ENCODE measurements around the gene PRPH. TPM values are rescaled to one million over a fixed set of nuclear protein-coding genes. Genes with fewer than 3 reads are reported as not detected.

PRPH gene
- polyA plus RNA-seq, 1 donor (not counting 4 experiments of a cell fraction or from before 2014, with no cell fraction given) = 0.05 TPM

GRCh38 chr12:49283541-49284429 lies 11.2 kb upstream of the PRPH start:
- Histone ChIP-seq H2AFZ (ENCODE audit: control insufficient read depth, low read length) (no peak overlapping the region), H3K9me1 (ENCODE audit: control insufficient read depth, extremely low read depth, insufficient read depth, low read length) (no peaks in the 10 kb centered on the region), H3K27me3 (ENCODE audit: control insufficient read depth, extremely low read depth, insufficient read depth, low read length) (no peaks in the 10 kb centered on the region), H3K4me2 (ENCODE audit: control insufficient read depth, extremely low read depth, insufficient read depth, low read depth, low read length) (no peak overlapping the region), H3K9ac (ENCODE audit: control insufficient read depth, extremely low read depth, insufficient read depth, low read length) (no peak overlapping the region), H3K79me2 (ENCODE audit: control insufficient read depth, insufficient read depth, low read length) (no peaks in the 10 kb centered on the region), H3K4me1 (ENCODE audit: control insufficient read depth, extremely low read depth, insufficient read depth, low read length) (peaks cover 8% of the 10 kb centered on the region), H4K20me1 (ENCODE audit: control insufficient read depth, extremely low read depth, insufficient read depth, low read length) (no peaks in the 10 kb centered on the region), H3K4me3 (ENCODE audit: control insufficient read depth in 2 of 3, extremely low read depth in 1 of 3, insufficient read depth in 2 of 3, low read depth in 1 of 3, low read length in 3 of 3) (no peak overlapping the region), H3K9me3 (ENCODE audit: control insufficient read depth, low read depth, low read length) (no peaks in the 10 kb centered on the region), H3K27ac (ENCODE audit: control insufficient read depth, insufficient read depth, low read length) (no peak overlapping the region), H3K36me3 (ENCODE audit: control insufficient read depth in 2 of 2, extremely low read depth in 1 of 2, insufficient read depth in 2 of 2, low read length in 2 of 2) (no peaks in the 10 kb centered on the region)
- dilution Hi-C loops (cut with MboI; ENCODE audit: extremely low pct_ligation_motif_present, low sequenced_read_pairs) = no loop called here
- TF ChIP-seq EZH2 (IDR thresholded peaks at IDR 0.05; ENCODE audit: low read length) (no peak), CTCF (optimal IDR thresholded peaks at IDR 0.05 in 1 of 3, IDR thresholded peaks at IDR 0.05 in 1 of 3, conservative IDR thresholded peaks at IDR 0.05 in 1 of 3; ENCODE audit: extremely low read depth in 1 of 3, insufficient read depth in 2 of 3, low read length in 3 of 3) (peak; percentile 10 to 24 (median 15))
- DNase-seq (ENCODE audit: low read depth, low spot score) (no peak), FAIRE-seq (no peak)

- no peak overlapping the region for H3K4me2 ChIP-seq (ENCODE audit: control insufficient read depth, extremely low read depth, insufficient read depth, low read depth, low read length)
- H3K36me3 ChIP-seq (ENCODE audit: control insufficient read depth in 2 of 2, extremely low read depth in 1 of 2, insufficient read depth in 2 of 2, low read length in 2 of 2) = no peaks in the 10 kb centered on the region
- no peak overlapping the region for H3K27ac ChIP-seq (ENCODE audit: control insufficient read depth, insufficient read depth, low read length)
- H3K27me3 ChIP-seq (ENCODE audit: control insufficient read depth, extremely low read depth, insufficient read depth, low read length) = no peaks in the 10 kb centered on the region
- H3K4me3 ChIP-seq (ENCODE audit: control insufficient read depth in 2 of 3, extremely low read depth in 1 of 3, insufficient read depth in 2 of 3, low read depth in 1 of 3, low read length in 3 of 3) = no peak overlapping the region
- FAIRE-seq (no peak), DNase-seq (ENCODE audit: low read depth, low spot score) (no peak)
- peaks cover 12% of the 10 kb centered on the region for H3K4me1 ChIP-seq (ENCODE audit: control insufficient read depth, extremely low read depth, insufficient read depth, low read length)
- H3K9me3 ChIP-seq (ENCODE audit: control insufficient read depth, low read depth, low read length) = no peaks in the 10 kb centered on the region
- H3K9me1 ChIP-seq (ENCODE audit: control insufficient read depth, extremely low read depth, insufficient read depth, low read length) = no peaks in the 10 kb centered on the region
- H2AFZ ChIP-seq (ENCODE audit: control insufficient read depth, low read length) = no peak overlapping the region
- TF ChIP-seq CTCF (optimal IDR thresholded peaks at IDR 0.05 in 1 of 3, IDR thresholded peaks at IDR 0.05 in 1 of 3, conservative IDR thresholded peaks at IDR 0.05 in 1 of 3; ENCODE audit: extremely low read depth in 1 of 3, insufficient read depth in 2 of 3, low read length in 3 of 3) (no peak), EZH2 (IDR thresholded peaks at IDR 0.05; ENCODE audit: low read length) (no peak)
- H4K20me1 ChIP-seq (ENCODE audit: control insufficient read depth, extremely low read depth, insufficient read depth, low read length) = no peaks in the 10 kb centered on the region
- no peak overlapping the region for H3K9ac ChIP-seq (ENCODE audit: control insufficient read depth, extremely low read depth, insufficient read depth, low read length)
- H3K79me2 ChIP-seq (ENCODE audit: control insufficient read depth, insufficient read depth, low read length) = no peaks in the 10 kb centered on the region
- dilution Hi-C loops (cut with MboI; ENCODE audit: extremely low pct_ligation_motif_present, low sequenced_read_pairs) = no loop called here
Measured at GRCh38 chr12:49284672-49285071, 10.3 kb upstream of the PRPH start.

All from keratinocyte (primary cell).